ENCODE results near the gene RUBCN.
"Not testable (repeated sequence)": the region's sequence is repeated elsewhere in the genome, so short reads cannot be mapped to it uniquely, and the experiment has no call there.

Gene RUBCN

DNA sequence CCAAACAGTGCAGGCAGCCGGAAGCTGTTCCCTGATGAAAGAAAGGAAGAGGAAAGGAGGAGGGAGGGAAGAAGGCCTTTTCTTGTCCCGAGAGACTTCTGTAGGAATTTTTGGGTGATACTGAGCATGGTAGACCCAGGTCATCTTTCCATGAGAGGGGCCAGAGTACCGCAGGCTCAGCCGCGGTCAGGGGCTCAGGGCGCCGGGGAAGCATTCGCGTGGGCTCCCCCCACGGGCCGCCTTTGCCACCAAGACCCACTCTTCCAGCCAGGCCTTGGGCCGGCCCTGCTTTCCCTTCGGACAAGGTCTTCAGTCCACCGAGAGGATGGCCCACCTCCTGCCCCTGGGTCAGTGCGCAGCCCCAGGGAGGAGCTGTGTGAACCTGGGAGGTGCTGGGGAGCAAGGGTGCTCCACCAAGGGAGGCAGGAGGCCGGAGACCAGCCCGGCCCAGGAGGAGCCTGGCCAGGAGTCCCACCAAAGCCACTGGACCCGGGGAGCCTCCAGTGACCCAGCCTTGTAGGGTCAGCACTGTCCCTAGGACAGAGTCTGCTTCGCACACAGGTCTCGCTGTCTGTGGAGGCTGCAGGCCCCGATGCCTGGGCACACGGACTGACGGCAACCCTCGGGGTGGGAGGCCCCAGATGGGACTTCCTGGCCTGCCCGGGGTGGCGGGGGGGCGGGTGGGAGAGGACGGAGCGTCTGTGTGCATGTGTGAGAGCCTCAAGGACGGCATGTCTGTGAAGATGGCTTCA is 79.0 kb downstream of the RUBCN start:
- DNase-seq (ENCODE audit: low spot score) = not testable (repeated sequence)

DNA sequence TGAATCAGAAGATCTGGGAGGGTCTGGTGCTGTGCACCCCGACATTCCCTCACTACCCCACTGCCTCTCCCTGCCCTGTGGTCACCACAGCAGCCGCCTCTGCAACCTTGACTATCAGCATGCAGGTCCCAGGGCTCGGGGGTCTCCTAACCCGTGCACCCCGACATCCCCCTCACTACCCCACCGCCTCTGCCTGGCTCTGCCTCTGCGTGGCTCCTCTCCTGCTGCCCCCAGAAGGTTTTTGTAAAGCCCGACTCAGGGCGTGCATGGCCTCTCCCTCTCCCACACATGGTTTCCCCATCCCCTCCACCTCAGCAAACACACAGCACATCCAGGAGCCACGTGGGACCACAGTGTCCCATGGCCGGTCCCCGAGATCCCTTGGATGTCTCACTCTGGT is 79.7 kb downstream of the RUBCN start:
- DNase-seq (ENCODE audit: low spot score) = not testable (repeated sequence)

DNA sequence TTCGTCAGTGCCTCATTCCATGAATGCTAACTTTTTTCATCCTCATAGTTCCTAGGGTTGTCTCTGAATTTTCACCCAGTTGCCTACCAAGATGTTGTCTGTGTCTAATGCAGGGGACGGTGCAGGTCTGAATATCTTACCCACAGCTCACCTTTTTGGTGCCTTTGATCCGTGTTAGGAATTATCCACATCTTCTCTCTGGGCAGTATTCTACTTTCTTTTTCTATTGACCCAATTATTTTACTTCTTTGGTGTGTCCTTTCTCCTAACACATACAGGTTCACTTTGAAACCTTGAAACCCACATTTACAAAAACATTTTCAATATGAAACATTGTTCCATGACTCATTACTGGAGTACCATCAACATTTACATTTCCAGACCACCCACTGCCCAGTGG is 80.6 kb downstream of the RUBCN start:
- DNase-seq (ENCODE audit: low spot score) = not testable (repeated sequence)

DNA sequence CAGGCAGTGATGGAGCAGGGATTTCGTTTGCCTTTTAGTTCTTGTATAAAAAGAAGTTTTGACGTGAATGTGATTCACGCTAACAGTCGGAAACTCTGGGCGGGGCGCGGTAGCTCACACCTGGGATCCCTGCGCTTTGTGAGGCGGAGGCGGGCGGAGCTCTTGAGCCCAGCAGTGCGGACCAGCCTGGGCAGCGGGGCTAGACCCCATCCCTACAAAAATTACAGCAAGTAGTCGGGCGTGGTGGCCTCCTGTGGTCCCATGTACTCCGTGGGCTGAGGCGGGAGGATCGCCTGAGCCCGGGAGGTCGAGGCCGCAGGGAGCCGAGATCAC is 81.7 kb downstream of the RUBCN start:
- not testable (repeated sequence) for DNase-seq (ENCODE audit: low spot score)

DNA sequence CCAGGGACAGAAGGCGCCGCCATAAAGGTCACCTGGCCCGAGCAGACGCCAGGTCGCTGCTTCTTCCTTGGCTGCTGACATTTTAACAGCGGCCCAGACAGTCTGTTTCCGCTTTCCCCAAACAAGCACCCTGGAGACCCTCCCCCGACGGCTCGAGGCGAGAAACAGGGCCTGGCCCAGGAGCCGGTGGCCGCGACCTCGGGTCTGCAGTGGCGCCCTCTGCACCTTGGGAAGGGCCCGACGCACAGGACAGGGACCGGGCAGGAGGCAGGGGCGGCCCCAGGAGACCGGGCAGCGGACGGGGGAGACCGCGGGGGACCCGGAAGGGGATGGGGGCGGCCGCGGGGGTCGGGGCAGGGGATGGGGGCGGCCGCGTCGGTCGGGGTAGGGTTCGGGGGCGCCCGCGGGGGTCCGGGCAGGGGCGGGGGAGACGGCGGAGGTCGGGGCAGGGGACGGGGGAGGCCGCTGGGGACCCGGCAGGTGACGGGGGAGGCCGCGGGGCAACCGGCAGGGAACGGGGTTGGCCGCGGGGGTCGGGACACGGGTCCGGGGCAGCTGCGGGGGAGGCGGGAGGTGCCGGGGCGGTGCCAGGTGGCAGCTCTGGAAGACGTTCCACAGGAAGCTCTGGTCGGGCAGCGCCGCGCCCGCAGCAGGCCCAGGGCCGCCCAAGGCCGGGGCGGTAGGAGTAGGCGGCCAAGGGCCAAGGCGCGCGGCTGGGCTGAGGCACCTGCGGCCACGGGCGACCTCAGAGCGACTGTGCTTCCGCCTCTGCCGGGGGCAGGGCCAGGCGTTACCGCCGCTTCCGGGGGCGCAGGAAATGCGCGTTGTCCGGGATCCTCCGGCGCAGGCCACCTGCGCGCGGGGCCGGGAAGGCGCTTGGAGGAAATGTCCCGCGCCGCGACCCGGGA is 82.4 kb downstream of the RUBCN start:
- DNase-seq (ENCODE audit: low spot score) = not testable (repeated sequence)

DNA sequence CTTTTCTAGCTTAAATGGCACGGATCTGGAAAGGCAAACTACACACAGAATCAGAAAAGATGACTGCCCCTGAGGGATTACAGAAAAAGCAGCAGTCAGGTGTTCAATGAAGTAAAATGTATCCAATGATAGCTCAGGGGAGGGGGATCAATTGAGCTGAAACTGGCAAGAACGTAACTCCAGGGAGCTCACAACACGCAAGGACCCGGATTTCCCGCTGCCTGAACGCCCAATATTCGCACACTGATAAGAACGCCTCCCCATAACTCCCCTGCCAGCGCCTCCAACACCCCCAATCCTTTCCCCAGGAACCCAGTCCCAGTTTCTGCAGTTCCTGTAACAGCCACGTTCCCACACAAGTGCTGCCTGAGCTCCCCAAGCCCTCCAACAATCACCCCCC is 83.8 kb downstream of the RUBCN start:
- not testable (repeated sequence) for DNase-seq (ENCODE audit: low spot score)

DNA sequence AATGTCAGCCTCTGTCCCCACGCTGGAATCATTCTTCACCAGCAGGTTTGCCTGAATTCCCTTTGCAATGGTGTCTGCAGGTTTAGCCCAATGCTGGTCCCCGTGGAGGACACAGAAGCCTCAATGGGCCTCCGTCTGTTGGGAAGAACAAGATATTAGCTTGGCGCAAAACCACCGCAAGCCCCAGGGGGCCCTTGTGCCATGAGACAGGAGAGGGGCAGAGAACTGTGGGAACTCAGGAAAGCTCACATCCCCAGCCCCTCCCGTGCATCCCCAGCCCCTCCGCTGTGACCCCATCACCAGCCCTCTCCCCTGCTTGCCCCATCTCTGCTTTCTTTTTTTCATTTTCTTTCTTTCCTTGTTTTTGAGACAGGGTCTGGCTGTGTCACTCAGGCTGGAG is 89.1 kb downstream of the RUBCN start:
- not testable (repeated sequence) for DNase-seq (ENCODE audit: low spot score)

DNA sequence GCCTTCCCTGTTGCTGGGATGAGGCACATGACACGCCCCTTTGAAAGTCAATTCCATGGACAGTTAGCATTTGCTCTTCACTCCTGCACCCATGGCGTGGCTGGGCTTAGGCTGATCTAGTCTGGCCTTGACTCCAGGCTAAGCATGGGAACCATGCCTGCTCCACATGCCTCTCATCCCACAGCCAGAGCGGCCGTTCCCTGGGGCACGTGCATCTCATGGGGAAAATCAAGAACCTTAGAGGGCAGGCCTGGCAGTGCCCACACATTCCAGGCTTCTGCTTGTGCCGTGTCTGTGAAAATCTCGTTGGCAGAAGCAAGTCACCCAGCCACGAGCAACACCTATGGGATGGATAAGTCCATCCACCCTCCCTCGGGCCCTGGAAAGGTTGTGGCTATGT is 89.5 kb downstream of the RUBCN start:
- not testable (repeated sequence) for DNase-seq (ENCODE audit: low spot score)

DNA sequence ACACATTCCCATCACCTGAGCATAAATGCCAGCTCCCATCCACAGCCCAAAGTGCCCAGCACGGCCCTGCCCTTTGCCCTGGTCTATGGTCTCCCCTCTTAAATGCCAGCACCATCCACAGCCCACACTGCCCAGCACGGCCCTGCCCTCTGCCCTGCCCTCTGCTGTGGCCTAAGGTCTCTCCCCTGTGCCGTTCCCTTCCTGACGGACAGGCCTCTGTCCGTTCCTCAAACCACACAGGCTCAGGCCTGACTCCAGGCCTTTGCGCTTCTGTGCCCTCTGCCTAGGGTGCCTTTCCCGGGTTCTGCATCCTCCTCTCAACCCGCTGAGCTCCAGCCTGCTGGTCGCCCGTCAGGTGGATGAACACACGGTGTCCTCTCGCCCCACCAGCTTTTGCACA is 90.4 kb downstream of the RUBCN start:
- DNase-seq (ENCODE audit: low spot score) = not testable (repeated sequence)

DNA sequence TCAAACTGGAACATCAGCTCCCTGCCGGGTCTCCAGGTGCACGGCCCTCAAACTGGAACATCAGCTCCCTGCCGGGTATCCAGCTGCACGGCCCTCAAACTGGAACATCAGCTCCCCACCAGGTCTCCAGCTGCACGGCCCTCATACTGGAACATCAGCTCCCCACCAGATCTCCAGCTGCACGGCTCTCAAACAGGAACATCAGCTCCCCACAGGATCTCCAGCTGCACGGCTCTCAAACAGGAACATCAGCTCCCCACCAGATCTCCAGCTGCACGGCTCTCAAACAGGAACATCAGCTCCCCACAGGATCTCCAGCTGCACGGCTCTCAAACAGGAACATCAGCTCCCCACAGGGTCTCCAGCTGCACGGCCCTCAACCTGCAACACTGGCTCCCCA is 99.1 kb downstream of the RUBCN start:
- DNase-seq (ENCODE audit: low spot score) = not testable (repeated sequence)

DNA sequence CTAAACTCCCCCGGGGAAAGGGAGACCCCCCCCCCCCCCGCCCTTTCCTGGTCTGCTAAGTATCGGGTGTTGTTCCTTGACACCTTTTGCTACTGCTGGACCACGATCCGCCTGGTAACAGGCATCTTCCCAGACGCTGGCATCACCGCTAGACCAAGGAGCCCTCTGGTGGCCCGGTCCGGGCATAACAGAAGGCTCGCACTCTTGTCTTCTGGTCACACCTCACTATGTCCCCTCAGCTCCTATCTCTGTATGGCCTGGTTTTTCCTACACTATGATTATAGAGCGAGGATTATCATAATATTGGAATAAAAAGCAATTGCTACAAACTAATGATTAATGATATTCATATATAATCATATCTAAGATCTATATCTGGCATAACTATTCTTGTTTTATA is 104.7 kb downstream of the RUBCN start:
- not testable (repeated sequence) for DNase-seq (ENCODE audit: low spot score)

DNA sequence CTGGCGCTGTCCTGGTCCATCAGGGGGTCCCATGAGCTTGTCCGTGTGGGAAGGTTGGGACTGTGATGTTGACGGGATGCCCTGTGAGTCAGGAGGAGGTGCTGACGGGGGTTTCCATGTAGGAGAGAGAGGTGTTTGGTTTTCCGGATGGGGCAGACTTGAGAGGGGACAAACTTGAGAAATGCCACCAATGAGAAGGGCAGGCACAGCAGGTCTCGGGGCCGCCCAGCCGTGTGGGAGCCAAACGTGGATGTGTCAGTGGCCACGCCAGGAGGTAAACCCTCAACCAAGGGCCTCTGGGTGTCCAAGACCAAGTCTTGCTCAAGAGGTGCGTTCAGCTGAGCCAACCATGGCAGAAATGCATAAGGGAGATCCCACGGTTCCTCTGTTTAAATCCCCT is 105.9 kb downstream of the RUBCN start:
- DNase-seq (ENCODE audit: low spot score) = not testable (repeated sequence)

DNA sequence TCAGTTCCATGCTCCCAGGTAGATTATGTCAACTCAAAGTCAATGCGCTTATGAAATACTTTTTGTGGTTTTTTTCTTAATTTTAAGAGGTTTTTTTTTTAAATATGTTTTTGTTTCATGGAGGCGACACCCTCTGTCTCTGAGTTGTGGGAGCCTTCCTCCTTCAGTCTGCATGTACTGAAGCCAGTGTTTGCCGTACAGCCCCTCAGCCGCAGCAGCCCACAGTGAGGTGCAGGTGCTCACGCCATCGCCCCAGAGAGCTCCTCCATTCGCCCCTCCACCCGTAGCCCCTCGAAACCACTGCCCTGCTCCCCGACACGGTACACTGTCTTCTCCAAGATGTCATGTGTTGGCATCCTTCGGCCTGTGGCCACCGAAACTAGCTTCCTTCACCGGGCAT is 107.4 kb downstream of the RUBCN start:
- not testable (repeated sequence) for DNase-seq (ENCODE audit: low spot score)

DNA sequence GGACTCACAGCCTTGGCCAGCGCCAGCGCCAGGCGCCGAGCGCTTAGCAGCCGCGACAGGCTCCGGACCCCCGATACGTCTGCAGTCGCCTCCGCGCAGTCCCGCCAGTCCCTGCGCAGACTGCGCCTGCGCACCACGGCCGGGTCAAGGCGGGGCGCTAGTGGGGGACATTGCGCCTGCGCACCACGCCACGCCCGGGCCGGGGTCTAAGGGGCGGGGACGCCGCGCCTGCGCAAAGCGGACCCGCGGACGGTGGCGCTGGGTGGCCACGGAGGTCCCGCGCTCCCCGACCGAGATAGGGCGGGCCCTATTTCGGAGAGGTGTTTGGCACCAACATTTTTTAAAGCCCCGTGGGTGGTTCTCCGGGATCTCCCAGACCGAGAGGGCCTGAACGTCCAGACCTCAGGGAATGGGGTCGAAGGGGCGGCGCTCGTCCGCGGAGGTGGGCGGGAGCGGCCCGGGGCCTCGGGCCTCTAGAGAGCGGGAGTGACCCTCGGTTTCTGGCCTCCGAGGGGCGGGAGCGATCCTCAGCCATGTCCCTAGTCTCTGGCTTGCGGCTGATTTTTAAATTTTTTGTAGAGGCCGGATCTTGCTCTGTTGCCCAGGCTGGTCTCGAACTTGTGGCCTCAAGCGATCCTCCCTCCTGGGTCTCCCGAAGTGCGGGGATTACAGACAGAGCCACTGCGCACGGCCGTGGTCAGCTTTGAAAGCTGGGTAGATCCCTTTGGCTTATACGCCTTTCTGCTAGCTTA is 108.8 kb downstream of the RUBCN start:
- DNase-seq (ENCODE audit: low spot score) = not testable (repeated sequence)

DNA sequence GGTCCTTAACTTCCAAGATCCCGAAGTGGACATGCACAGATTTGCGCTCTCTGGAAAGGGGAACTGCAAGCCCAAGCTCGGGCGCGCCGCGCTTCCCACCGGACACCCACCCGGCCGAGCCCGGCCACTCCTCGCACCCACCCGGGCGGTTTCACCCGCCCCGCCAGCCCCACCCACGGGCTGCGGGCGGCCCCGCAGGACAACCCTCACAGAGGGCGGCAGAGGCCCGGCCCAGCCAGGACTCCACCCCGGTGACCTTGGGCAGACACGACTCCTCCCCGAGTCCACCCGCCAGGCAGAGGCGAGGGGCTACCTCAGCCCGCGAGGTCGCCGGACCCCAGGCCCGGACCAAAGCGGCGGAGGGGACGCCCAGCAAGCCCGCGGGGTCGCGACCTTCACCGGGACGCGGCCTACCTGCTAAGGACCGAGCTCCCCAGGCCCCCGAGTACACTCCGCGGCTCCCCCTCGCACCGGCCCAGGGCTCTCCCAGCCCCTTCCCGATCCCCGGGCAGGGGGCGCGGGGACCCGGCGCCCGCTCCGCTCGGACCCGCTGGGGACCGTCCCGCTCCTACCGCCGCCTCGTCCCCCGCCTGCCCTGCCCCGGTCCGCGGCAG is 109.4 kb downstream of the RUBCN start:
- DNase-seq (ENCODE audit: low spot score) = not testable (repeated sequence)

DNA sequence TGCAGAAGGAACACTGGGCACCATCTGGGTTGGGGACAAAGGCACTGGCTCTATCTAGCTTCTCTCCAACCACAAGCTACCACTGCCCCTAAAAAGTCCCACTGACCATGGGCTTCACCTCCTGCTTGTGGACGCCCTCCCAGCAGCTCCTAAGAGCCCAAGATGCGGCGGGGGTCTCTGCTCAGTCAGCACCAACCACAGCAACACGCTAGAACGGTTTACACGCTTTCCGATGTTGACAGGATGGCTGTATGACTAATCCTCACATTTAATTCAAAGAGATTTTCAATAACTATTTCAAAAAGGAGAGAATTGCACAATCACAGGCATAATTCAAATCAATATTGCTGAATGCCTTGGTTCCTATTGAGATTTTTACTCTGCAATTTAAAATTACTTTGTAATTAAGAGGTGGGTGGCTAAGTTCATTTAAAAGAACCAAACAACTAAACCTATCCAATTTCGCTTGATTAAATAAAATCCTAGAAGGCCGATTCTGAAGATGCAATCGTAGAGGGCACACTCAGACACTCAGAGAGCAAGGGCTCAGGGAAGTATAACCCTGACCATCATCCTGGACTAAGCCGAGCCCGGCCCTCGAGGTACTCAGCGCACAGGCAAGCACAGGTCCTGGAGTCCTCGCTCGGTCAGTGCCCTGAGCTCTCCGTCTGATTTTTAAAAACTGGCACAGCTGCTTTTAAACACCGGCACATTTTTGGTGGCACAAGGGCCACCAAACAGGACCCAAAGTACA is 110.1 kb downstream of the RUBCN start:
- DNase-seq (ENCODE audit: low spot score) = not testable (repeated sequence)

DNA sequence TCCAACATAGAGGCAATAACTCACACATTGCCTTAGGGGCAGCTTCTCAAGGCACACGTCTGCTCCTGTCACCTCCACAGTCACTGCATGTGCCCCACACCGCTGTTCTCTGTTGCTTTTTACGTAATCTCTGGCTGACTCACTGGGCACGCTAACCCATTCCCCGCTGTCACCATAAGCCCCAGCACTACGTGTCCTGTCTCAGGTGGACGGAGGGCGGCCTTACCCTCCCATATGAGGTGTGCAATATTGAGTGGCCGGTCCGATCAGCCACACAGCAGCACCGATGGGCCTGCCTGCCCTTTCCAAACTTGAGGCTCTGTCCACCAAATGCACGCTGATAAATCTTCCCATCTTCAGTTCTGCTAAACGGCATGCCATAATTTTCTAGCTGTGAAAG is 115.2 kb downstream of the RUBCN start:
- not testable (repeated sequence) for DNase-seq (ENCODE audit: low spot score)
